ENCODE measurements around the gene XPR1.

XPR1 gene

DNA sequence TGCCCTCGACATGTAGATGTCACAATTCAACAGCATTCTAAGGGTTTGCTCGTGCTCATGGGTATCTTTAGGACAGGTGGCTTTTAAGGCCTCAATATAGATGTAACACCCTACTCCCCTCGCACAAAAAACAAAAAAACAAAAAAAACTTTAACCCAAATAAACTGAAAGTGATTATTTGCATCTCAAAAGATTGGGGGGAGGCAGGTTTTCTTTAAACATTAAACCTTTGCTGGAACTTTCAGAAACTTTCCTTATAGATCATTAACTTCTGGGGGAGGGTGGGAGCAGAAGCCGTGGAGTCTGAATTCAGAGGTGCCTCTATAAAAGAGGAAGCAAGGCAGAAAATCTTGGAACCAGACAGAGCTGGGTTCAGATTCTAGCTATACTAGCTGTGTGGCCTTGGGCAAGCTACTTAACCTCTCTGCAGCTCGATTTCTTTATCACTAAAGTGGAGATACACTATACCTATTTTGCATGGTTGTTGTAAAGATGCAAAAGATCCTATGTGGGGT lies 277.7 kb downstream of the XPR1 start:
- DNase-seq (ENCODE audit: extremely low read depth in 1 of 2, low read depth in 1 of 2): no peak

DNA sequence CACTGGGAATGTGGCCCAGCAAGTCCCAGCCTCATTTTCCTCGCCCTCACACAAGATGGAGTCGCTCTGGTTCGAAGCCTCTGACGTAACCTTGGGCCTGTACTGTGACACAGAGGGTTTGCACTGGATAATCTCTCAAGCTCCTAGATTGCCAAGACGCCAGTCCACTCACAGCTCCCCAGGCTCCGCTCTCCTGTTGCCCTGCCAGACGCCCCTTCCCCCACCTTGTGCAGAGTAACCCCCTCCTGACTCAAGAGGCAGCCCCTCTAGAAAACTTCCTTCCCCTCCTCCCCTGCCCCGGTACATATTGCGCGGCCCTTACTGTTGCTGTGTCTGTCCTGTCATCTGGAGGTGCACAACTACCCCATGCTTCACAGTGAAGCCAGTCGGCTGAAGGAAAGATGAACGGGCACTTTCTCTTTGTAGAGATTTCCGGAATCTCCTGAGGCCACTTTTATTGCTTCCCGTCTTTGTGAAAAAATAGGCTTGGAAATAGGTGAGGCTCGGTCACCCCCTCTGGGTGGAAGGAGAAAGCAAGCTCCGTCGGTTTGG lies 279.9 kb downstream of the XPR1 start:
- DNase-seq (ENCODE audit: extremely low read depth in 1 of 2, low read depth in 1 of 2): no peak

DNA sequence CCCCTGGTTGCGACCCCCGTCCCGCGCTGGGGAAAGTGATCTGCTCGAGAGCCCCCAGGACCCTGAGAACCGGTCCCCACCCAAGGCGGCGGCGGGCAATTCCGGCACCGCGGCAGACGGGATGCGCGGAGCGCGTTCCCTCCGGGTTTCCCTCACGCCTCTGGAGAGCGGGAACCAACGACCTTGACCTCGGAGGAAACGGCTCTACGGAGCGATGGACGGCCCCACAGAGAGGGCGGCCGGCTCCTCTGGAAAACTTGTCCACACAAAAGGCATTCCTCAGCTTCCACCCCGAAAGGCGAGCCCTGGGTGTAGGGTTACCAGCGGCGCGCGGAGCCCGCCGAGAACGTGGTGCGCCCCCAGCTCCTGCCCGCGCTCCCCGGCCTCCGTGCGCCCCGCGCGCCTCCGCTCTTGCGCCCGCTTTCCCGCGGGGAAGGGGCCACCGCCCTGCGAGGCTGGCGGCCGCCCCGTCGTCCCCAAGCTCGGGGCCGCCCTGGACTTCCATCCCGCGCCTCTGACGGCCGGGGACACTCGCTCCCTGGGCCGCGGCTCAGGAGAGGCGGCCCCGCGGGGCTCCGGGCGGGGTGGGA lies 280.5 kb downstream of the XPR1 start:
- no peak for DNase-seq (ENCODE audit: extremely low read depth in 1 of 2, low read depth in 1 of 2)

DNA sequence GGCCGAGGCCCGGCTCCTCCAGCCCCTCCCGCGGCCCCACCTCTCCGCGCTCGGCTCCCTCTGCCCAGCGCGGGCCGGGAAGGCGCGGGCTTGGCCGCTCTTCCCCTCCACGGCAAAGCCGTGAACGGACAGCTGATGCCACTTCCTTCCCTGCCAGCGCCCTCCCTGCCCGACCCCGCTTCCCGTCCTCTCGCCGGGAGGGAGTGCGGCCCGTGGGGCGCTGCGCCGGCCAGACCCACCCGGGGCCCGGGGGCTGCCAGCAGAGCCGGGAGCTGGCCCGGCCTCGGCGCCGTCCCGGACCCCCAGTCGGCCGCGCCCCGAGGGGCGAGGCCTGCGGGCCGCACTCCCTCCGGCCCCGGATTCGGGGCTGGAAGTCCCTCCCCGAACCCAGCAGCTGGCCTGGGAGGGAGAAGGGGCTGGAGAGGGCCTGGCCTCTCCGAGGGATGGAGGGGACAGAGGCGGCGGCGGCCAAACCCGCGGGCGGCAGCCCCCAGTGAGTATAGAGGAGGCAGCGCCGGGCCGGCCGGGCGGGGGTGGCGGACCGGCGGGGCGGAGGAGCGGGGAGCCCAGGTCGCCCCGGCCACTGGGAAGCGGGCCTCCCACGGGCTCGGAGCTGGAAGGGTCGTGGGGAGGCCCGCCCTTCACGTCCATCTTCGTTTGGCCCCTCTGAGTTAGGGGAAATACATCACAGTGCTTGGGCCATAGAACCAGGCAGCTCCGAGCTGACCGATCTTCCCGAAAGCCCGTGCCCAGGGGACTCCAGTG lies 281.2 kb downstream of the XPR1 start, which contains the start of gene KIAA1614:
KIAA1614 (plus strand) TSS at position 97 of the 765 bp plus-strand sequence; CDS start at position 444, 347 bp downstream.
- DNase-seq (ENCODE audit: extremely low read depth in 1 of 2, low read depth in 1 of 2): no peak

- no peak for DNase-seq (ENCODE audit: extremely low read depth in 1 of 2, low read depth in 1 of 2)
Observed at GRCh38 chr1:180915426-180915965, 283.7 kb downstream of the XPR1 start.

DNA sequence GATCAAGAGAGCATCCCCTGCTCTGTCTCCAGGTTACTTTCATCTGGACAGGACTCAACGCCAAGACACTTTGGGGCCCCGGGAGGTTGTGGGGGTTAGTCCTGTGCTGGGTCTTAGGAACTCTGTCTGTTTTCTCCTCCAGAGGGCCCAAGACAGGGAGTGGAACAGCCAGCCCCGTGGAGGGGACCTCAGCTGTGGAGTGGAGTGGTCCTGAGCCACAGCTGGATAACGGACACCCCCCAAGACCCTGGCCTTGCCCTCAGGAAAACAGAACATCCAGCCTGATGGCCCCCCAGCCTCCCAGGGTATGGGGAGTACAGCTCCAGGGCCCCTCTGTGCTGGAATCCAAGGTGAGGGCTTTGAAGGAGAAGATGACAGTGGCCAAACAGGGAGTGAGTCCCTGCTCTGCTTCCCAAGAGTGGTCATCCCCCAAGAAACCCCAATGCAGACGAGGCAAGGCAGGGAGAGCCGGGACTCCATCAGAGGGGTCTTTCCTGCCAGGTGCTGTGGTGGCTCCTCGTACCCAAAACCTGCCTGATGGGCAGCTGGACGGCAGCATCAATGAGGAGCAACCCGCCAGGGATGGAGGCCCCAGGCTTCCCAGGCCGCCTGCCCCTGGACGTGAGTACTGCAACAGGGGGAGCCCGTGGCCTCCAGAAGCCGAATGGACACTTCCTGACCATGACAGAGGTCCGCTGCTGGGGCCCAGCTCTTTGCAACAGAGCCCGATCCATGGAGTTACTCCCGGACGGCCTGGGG lies 284.4 kb downstream of the XPR1 start:
- DNase-seq (ENCODE audit: extremely low read depth in 1 of 2, low read depth in 1 of 2): no peak

DNA sequence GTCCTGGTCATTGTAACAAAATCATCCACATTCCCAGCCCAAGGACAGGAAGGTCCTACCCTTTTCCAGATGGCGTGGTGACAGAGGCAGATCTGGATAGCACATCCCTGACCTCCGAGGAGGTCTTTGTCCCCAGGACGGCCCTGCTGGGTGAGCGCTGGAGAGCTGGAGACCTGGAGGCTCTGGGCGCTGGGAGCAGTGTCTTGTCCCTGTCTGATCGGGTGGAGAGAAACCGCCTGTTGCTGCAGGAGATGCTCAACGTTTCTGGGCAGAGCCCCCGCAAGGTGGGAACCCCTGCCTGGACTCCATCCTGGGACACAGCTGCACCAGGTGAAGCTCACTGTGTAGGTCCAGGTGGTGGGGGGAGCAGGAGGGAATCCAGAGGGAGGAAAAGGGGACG lies 284.9 kb downstream of the XPR1 start:
- no peak for DNase-seq (ENCODE audit: extremely low read depth in 1 of 2, low read depth in 1 of 2)

DNA sequence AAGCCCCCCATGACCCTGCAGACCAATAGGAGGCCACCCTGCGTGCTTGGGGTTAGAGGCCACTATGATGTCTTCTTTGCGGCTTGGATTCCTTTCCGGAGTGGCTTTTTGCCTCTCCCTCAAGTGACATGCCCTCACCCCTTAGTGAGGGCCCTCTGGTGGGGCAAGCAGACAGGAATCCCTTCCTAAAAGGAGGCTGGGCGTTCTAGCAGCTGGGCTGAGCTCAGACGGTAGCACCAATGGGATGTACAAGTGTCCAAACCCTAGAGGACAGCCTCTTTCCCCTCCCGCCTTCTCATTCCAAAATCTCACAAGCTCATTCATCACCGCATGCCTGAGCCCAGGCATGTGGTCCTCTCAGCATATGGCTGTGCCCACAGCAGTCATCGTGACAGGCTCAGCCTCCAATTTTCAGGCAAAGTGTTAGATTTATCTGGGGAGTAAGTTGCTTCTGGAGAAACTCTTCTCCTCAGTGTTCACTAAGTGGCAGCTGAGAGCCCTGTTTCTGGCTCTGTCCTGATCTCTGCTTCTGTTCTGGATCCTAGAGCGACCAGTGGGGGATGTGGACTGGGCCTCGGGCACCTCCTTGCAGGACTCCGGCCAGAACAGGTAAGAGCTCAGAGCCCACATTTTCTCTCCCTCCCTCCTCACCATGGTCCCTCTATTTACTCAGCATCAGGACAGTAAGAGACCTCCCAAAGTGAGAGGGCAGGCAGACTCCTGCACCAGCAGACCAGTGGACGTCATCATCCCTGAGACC lies 285.7 kb downstream of the XPR1 start:
- DNase-seq (ENCODE audit: extremely low read depth in 1 of 2, low read depth in 1 of 2): no peak

GRCh38 chr1:180918519-180918918 lies 286.7 kb downstream of the XPR1 start:
- DNase-seq (ENCODE audit: extremely low read depth in 1 of 2, low read depth in 1 of 2): no peak

DNA sequence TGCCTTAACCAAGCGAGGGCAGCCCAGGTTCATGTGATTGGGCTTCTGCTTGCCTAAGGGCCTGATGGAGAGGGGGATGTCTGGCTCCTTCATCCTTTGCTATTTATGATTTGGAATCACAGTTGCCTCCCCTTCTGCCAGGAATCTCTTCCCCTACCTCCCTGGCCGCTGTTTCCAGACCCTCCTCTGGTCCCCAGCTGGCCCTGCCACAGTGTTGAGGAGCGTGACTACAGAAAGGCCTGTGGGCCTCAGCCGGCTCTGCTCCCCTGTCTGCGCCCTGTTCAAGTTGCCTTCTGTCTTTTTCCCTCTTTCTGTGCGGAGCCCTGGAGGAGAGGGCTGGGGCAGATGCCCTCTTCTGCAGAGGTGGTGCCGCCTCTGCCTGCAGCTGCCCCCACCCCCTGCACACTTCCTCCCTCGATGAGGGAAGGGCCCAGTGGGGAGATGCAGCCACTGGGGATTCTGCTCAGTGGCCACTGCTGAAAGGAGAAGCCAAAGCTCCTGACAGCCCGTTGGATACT lies 287.4 kb downstream of the XPR1 start:
- DNase-seq (ENCODE audit: extremely low read depth in 1 of 2, low read depth in 1 of 2): no peak

- no peak for DNase-seq (ENCODE audit: extremely low read depth in 1 of 2, low read depth in 1 of 2)
Observed at GRCh38 chr1:180920193-180920592, 288.4 kb downstream of the XPR1 start.

DNA sequence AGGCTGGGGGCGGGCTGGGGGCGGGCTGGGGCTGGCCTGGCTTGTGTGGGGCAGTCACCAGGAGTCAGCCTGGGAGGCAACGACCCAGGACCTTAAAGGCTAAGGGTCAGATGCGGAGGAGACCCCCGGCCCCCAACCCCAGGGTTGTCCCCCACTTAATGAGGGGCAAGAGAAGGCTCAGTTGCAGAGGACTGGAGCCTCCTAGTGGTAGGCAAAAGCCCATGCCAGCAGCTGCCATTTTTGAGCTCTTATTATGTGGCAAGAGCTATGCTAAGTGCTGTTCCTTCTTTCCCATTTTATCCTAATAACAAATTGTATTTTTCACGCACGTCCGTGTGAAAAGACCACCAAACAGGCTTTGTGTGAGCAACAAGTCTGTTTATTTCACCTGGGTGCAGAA lies 288.9 kb downstream of the XPR1 start:
- DNase-seq (ENCODE audit: extremely low read depth in 1 of 2, low read depth in 1 of 2): no peak

GRCh38 chr1:180921386-180921785 lies 289.6 kb downstream of the XPR1 start:
- DNase-seq (ENCODE audit: extremely low read depth in 1 of 2, low read depth in 1 of 2): no peak

DNA sequence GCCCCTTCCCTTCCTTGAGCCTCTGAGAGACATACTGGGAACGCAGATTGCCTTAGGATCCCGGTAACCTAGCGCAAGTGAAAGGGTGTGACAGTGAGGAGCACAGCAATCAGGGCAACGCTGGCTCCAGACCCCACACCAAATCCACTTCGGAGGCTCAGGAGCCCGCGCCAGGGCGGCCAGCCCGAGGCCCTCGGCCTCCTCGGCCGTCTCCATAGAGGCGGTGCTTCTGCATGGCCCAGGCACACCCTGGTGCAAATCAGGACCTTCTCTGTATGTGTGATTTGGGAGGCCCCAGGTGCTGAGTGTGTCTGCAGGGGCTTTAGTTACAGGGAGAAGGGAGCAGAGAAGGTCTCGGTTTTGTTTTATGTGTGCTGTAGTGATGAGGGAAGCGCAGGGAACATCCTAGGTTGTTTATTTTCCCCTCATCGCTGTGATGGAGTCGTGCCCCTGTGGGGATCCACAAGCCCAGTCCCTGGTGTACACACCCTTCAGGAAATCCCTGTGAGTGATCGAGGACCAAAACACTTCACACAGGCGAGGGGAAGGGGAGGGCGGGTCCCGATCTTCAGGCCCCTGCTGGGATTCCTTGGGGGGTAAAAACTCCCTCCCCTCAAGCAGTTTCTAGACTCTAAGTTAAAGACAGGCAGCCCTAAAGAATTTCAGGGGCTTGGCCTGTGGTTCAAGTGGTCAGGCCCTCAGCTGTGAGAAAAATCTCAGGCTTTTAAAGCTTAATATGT lies 290.2 kb downstream of the XPR1 start:
- no peak for DNase-seq (ENCODE audit: extremely low read depth in 1 of 2, low read depth in 1 of 2)

- no peak for DNase-seq (ENCODE audit: extremely low read depth in 1 of 2, low read depth in 1 of 2)
Observed at GRCh38 chr1:180922631-180923015, 290.8 kb downstream of the XPR1 start.

DNA sequence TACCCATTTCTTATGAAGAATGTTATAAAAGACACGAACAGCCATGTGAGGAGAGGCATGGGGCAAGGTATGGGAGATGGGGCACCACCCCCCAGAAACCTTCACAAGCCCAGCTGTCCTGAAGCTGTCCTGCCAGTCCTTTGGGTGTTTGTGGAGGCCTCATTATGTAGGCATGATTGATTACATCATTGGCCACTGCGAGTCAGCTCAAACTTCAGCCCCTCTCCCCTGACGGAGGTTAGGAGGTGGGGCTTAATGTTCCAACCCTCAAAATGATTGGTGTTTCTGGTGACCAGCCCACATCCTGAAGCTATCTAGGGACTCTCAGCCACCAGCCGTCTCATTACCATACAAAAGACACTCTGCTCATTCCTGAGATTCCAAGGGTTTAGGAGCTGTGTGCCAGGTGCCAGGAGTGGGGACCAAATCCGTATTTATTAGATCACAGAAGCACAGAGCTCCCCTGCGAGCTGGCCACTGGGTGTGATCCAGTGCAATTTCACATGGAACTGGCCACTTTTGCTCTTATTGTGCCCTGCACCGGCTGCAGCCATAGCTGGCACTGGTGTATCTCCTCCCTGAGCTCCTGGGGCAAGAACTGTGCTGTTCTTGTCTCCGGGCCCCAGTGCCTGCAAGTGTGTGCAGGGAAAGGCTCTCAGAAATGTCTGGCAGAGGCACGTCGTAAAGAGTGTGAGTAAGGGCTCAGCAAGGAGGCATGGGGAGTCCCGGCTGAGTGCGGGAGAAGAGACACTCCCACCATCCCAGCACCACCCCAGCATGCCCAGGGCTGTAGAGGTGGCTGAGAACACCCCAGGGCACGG lies 291.4 kb downstream of the XPR1 start:
- no peak for DNase-seq (ENCODE audit: extremely low read depth in 1 of 2, low read depth in 1 of 2)

DNA sequence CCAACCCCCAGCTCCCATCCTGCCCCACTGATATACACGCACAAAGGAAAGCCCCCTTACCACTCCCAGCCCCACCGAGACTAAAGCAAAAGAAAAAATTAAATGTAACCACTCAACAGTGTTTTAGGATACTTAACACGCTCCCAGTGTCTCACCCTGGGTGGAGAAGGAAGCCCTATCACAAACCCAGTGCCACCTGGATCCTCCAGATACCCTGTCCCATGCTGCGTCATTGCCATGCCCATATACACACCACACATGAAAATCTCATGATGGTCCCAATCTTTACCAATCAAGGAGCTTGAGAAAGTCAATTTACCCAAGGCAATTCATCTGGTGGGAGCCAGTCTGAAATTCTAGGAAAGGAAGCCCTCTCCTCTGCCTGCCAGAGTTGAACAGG lies 292.1 kb downstream of the XPR1 start:
- DNase-seq (ENCODE audit: extremely low read depth in 1 of 2, low read depth in 1 of 2): no peak

GRCh38 chr1:180924939-180925338 lies 293.1 kb downstream of the XPR1 start:
- no peak for DNase-seq (ENCODE audit: extremely low read depth in 1 of 2, low read depth in 1 of 2)
